Brain pericyte (primary cell): ENCODE measurements around the gene TMEM247.
"Not testable (repeated sequence)": the region's sequence is repeated elsewhere in the genome, so short reads cannot be mapped to it uniquely, and the experiment has no call there.

ENCODE experiments used
- DNase-seq: peaks from one replicate; pipeline ENCODE4 v3.0.0-alpha.2; 2012; ENCODE audit warnings: low read depth, low spot score

TMEM247 gene

DNA sequence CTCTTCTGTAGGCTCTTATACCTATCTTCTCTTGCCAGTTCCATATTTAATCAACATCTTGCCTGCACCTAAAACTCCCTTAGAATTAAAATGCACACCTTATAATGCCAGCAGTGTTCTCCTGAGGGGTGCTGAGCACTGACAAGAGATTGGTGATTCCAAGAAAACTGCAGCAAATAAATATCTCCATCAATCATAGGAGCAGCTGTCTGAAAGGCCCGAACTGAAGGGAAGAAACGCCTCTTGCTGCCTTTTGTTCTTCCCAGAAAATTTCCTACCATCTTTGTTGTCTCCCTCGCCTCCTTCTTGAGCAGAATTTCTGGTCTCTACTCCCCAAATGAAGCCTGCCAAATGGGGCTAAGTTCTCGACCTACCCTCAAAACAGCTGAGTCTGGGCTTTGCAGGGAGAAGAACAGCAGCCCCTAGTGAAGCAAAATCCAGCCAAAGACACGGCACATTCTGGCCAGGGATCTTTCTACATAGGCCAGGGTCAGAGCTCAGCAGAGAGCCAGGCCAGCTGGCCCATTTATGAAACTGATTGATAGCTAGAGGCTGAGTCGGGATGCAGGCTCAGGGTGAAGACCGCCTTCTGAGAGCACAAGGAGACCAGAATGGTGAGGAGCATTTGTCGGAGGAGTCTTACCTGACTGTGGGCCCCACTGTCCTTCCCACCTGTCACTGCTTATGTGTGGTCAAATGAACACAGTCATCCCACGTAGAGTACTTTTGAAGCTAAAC is 20.4 kb upstream of the TMEM247 start:
- no peak for DNase-seq

GRCh38 chr2:46459694-46460093 is 19.7 kb upstream of the TMEM247 start:
- DNase-seq: no peak

DNA sequence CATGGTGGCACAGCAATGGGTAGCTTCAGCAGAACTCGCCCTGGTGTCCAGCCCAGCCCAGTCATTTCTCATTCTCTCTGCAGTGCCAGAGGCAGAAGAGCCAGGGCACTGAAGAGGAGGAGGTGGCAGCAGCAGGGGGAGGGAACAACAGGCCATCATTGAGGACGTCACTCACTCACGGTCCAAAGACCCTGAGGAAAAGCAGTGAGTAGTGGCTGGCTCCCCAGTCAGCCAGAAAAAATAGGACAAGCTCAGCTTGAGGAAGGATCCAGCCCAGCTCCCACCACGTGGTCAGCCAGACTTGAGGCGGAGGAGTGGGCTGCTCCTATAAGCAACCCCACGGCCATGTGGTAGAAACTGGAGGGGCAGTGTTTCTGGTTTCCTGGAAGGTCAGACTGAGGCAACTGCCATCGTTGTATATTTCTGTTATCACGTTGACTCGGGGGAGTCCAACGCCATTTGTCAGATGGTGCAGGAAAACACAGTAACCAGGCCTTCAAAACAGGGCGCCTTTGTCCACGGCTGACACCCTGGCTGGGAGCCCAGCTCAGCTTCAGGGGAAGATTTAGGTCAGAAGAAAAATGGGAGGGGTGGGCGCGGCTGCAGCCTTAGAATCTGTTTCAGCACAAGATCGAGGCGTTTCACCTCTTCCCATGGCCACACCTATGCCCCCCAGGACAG is 19.0 kb upstream of the TMEM247 start:
- no peak for DNase-seq

- peak; percentile 18 for DNase-seq
Measured at GRCh38 chr2:46461011-46461674, 18.2 kb upstream of the TMEM247 start.

GRCh38 chr2:46461709-46462171 is 17.6 kb upstream of the TMEM247 start:
- no peak for DNase-seq

DNA sequence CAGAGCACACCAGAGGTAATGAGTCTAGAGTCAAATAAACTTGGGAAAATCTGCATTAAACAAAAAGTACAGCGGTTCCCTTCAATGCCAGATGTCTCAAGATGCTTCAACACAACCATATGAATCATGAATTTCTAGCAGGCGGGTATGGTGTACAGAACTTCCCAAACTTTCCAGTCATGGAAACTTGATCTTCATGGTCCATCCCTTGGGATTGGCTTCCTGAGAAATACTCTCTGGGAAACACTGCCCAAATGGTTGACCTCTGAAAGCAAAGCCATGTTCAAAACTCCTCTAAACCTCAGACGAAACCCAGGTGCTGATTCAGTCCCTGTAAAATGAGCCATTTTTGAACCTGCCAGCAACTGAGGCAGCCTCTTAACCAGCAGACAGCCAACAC is 16.4 kb upstream of the TMEM247 start:
- DNase-seq: no peak

DNA sequence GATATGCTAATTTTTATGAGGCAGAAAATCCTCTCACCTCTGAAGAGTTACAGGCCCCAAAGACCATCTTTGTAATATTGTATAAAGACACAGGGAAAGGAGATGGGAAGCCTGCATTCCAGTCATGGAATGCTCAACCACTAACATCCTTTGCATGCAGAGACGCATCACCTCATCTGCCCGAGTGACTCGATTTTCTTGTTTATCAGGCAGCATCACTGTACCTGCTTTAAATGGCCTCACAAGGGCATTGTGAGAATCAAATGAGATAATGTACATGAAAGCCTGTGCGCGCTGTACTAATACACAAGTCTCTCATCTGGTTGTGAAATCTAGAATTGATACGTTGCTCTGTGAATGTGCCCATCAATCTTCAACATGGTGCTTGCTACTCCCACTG is 10.2 kb upstream of the TMEM247 start:
- DNase-seq: no peak

DNA sequence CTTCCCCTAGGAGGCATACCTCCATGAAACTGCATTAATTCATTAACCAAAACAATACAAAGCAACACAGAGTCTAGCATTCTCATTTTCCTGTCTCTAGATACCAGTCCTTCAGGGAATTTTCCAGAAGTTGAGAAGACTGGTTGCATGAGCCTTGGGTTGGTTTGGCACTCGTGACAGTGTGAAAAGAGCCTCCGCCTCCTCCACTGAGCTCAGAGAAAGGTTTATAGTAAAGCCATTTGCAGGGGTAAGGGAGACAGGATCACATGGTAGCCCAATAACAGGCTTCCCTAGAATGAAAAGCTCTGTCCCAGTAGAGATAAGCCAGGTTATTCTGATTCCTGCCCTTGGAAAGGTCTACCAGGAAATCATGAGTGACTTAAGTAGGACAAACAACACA is 9.7 kb upstream of the TMEM247 start:
- no peak for DNase-seq

DNA sequence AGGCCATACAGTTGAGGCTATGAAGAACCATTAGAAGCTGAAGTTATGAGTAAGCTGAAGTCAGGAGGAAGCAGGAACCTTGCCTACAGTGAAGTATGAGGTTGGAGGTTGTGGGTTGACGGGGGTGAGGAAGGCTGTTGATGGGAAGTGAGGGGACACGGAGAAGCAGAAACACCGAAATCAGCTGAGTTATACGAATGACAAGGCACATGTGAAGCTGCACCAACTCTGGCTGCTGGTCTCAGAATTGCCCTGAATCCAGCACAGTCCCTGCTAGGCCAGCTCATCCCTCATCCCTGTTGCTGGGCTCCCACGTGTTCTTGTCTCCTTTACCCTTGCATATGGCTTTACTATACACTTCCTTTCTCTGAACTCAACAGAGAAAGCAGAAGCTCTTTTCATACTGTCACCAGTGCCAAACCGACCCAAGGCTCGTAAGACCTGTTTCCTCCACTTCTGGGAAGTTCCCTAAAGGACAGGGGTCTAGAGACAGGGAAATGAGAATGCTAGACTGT is 9.2 kb upstream of the TMEM247 start:
- no peak for DNase-seq

DNA sequence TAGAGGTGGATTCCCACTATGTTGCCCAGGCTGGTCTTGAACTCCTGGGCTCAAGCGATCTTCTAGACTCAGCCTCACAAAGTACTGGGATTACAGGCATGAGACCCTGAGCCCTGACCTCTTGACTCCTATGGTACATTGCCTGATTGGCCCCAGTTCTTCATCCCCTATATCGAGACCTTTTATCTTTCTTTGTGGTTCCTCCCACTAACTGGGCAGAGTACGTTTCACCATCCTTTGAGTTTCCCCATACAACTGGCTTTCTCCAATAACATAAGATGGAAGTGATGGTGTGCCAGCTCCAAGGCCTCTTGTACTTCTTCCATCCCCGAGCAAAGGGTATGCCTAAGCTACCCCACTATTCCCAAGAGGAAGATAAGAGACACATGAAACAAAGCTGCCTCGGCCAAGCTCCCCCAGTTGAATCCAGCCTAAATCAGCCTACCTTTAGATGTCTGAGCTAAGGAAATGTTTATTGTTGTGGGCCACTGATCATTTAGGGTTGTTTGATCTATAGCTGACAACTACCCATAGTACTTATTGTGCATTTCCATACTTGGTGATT is 8.3 kb upstream of the TMEM247 start:
- no peak for DNase-seq

DNA sequence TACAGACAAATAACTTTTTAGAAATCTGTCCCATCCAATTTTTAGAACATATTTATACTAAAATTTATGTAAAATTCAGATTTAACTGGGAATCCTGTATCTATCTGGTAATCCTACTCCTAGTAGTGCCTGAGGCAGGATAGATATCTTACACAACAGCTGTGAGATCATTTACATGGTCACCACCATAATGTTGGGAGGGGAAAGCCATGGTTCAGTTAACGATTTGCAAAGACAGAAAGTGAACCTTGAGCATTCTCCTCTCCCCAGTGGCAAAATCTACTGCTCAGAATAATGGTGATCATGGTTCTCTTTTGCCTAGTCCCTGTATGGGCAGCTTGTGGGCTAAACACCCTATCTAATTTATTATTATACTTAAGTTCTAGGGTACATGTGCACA is 7.7 kb upstream of the TMEM247 start:
- DNase-seq: no peak

- DNase-seq: not testable (repeated sequence)
Measured at GRCh38 chr2:46472165-46472564, 7.2 kb upstream of the TMEM247 start.

GRCh38 chr2:46477462-46477861 is 1.9 kb upstream of the TMEM247 start:
- not testable (repeated sequence) for DNase-seq

DNA sequence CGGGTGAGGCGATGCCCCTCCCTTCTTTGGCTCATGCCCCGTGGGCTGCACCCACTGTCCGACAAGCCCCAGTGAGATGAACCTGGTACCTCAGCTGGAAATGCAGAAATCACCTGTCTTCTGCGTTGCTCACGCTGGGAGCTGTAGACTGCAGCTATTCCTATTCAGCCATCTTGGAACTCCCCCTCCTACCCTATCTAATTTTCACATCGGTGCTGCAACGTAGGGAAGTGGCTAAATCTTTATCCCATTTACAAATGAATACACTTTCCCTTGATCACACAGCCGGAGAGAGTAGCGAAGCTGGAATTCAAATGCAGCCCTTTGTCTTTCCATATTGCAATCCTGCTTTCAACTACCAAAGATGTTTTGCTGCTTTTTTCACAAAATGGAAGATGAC is 1.4 kb upstream of the TMEM247 start:
- no peak for DNase-seq

GRCh38 chr2:46480562-46480961 is 1.2 kb downstream of the TMEM247 start:
- DNase-seq: no peak

GRCh38 chr2:46481198-46482193 is 2.1 kb downstream of the TMEM247 start:
- no peak for DNase-seq

DNA sequence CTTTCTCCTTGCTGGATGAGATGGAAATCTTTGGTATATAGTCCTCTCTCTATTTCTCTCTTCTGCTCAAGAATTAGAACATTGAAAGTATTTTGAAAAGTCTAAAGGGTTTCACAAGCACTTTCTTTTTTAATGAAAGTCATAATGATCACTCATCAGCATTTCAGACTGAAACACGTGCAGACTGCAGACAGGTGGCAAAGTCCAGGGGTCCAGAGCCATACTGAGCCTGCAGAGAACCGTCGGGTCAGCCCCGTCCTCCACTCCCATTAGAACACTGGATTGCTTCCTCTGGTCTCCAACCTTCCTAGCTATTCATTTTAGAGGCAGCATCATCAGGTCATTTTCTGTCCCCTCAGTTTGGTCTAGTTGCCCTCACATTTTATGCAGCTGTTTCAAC is 3.1 kb downstream of the TMEM247 start:
- no peak for DNase-seq

DNA sequence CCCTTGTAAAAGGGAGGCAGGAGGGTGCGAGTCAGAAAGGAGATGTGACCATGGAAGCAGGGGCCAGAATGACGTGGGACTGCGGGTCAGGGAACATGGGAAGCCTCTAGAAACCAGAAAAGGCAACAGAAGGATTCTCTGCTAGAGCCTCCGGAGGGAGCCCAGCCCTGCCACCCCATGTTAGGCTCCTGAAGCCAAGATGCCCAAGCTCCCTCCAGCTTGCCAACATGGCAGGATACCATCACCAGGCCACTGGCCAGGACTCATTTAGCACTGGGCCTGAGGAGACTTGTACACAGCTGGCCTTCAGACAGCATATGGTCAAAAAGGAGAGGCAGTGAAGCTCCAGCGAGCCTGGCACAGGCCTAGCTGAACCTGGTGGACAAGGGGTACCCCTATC is 5.6 kb downstream of the TMEM247 start:
- no peak for DNase-seq

- DNase-seq: no peak
Measured at GRCh38 chr2:46486436-46486835, 7.1 kb downstream of the TMEM247 start.

- no peak for DNase-seq
Measured at GRCh38 chr2:46487667-46488335, 8.4 kb downstream of the TMEM247 start.
